Upper lobe of left lung (tissue), 4 donors: ENCODE measurements around the gene NRP1.

Experiments
- EP300 ChIP-seq, 4 donors: sonication (generic); formaldehyde crosslinking; IDR thresholded peaks; one replicate each; pipeline ENCODE4 v1.5.1; 2017; ENCODE audit warnings: antibody characterized with exemption in 4 of 4, control low read depth in 2 of 4
- POLR2A ChIP-seq, 4 donors: fragments of 450-650 bp; IDR thresholded peaks; one replicate each; pipeline ENCODE4 v1.5.1; 2016 to 2017; ENCODE audit warnings: antibody characterized with exemption in 4 of 4, mild to moderate bottlenecking in 2 of 4
- POLR2AphosphoS5 ChIP-seq, 2 donors: sonication (generic); formaldehyde crosslinking; IDR thresholded peaks; one replicate each; pipeline ENCODE4 v1.5.1; 2017; ENCODE audit warnings: antibody characterized with exemption in 2 of 2
- TF ChIP-seq, protein P1 (sequence below), 6 experiments: fragments of 450-650 bp in 4 of 6; fragments of 200-600 bp in 2 of 6; sonication (generic) in 2 of 6; IDR thresholded peaks; one replicate each; pipeline ENCODE4 v1.5.1; 2016 to 2019; ENCODE audit warnings: antibody characterized with exemption in 6 of 6

GRCh38 chr10:33347211-33347610 lies 12.7 kb upstream of the NRP1 start:
- no peak for TF ChIP-seq POLR2AphosphoS5 (IDR thresholded peaks at IDR 0.05)
- TF ChIP-seq, protein P1, sequence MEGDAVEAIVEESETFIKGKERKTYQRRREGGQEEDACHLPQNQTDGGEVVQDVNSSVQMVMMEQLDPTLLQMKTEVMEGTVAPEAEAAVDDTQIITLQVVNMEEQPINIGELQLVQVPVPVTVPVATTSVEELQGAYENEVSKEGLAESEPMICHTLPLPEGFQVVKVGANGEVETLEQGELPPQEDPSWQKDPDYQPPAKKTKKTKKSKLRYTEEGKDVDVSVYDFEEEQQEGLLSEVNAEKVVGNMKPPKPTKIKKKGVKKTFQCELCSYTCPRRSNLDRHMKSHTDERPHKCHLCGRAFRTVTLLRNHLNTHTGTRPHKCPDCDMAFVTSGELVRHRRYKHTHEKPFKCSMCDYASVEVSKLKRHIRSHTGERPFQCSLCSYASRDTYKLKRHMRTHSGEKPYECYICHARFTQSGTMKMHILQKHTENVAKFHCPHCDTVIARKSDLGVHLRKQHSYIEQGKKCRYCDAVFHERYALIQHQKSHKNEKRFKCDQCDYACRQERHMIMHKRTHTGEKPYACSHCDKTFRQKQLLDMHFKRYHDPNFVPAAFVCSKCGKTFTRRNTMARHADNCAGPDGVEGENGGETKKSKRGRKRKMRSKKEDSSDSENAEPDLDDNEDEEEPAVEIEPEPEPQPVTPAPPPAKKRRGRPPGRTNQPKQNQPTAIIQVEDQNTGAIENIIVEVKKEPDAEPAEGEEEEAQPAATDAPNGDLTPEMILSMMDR (IDR thresholded peaks at IDR 0.05), result no peak
- TF ChIP-seq EP300 (IDR thresholded peaks at IDR 0.05), result no peak
- no peak for TF ChIP-seq POLR2A (IDR thresholded peaks at IDR 0.05)
